RWPE1 (cell line): ENCODE data around the gene FAAP100.

Experiments
- CTCF ChIA-PET: fragments of 350-600 bp; sonication (Branson Sonifier 250); formaldehyde crosslinking; extraction: SDS; loops from one replicate; lab custom pipeline; 2021; lab: Yijun Ruan, JAX
- POLR2A ChIA-PET: fragments of 400-600 bp; formaldehyde crosslinking; extraction: SDS; loops from one replicate; lab custom pipeline; 2020; ENCODE audit warnings: antibody characterized with exemption; ENCODE audit not compliant: low non-redundant PET; lab: Yijun Ruan, JAX
- DNase-seq: peaks from one replicate; pipeline ENCODE4 v3.0.0; 2012; ENCODE audit warnings: low spot score
- H3K27ac ChIP-seq: fragments of 450-650 bp; 2 replicates; pipeline ENCODE4 v1.5.1; 2017
- TF ChIP-seq, protein P1 (sequence below): fragments of 450-650 bp; conservative IDR thresholded peaks from 2 replicates; pipeline ENCODE4 v1.5.1; 2017; ENCODE audit warnings: low read depth, mild to moderate bottlenecking

The FAAP100 gene

GRCh38 chr17:81511804-81512561 lies 40.2 kb downstream of the FAAP100 start:
- no peak for DNase-seq
- ChIA-PET CTCF (no interaction called here), POLR2A (interaction anchor here (0.6 kb wide), 1 partner anchor 20 kb away, joined by 4 read pairs; no protein-coding TSS in a partner anchor)
- TF ChIP-seq, protein P1, sequence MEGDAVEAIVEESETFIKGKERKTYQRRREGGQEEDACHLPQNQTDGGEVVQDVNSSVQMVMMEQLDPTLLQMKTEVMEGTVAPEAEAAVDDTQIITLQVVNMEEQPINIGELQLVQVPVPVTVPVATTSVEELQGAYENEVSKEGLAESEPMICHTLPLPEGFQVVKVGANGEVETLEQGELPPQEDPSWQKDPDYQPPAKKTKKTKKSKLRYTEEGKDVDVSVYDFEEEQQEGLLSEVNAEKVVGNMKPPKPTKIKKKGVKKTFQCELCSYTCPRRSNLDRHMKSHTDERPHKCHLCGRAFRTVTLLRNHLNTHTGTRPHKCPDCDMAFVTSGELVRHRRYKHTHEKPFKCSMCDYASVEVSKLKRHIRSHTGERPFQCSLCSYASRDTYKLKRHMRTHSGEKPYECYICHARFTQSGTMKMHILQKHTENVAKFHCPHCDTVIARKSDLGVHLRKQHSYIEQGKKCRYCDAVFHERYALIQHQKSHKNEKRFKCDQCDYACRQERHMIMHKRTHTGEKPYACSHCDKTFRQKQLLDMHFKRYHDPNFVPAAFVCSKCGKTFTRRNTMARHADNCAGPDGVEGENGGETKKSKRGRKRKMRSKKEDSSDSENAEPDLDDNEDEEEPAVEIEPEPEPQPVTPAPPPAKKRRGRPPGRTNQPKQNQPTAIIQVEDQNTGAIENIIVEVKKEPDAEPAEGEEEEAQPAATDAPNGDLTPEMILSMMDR, result no peak
- peak overlapping the region; percentile 99 for H3K27ac ChIP-seq

GRCh38 chr17:81511554-81511803 lies 40.7 kb downstream of the FAAP100 start:
- DNase-seq, result no peak
- ChIA-PET POLR2A (no interaction called here), CTCF (no interaction called here)
- TF ChIP-seq, protein P1, result no peak
- peak overlapping the region; percentile 99 for H3K27ac ChIP-seq

DNA sequence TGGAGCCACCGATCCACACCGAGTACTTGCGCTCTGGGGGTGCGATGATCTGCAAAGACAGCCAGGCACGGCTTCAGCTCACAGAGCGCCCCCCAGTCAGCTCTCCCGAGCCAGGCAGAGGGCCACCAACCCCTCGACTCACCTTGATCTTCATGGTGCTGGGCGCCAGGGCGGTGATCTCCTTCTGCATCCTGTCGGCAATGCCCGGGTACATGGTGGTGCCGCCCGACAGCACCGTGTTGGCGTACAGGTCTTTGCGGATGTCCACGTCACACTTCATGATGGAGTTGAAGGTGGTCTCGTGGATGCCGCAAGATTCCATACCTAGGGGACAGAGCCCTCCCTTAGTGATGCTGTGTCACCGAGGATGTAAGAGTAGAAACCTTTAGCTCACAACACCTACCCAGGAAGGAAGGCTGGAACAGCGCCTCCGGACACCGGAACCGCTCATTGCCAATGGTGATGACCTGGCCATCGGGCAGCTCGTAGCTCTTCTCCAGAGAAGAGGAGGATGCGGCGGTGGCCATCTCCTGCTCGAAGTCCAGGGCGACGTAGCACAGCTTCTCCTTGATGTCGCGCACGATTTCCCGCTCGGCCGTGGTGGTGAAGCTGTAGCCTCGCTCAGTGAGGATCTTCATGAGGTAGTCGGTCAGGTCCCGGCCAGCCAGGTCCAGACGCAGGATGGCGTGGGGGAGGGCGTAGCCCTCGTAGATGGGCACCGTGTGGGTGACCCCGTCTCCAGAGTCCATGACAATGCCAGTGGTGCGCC lies 41.2 kb downstream of the FAAP100 start:
- DNase-seq, result no peak
- ChIA-PET CTCF (no interaction called here), POLR2A (no interaction called here)
- H3K27ac ChIP-seq, result peak overlapping the region; percentile 99
- TF ChIP-seq, protein P1, result no peak

GRCh38 chr17:81509972-81510784 lies 42.0 kb downstream of the FAAP100 start:
- H3K27ac ChIP-seq, result peak overlapping the region; percentile 99
- TF ChIP-seq, protein P1, result no peak
- POLR2A ChIA-PET, result no interaction called here
- CTCF ChIA-PET, result no interaction called here
- DNase-seq, result no peak

- ChIA-PET CTCF (no interaction called here), POLR2A (interaction anchor here (0.7 kb wide), 1 partner anchor 401 kb away, joined by 3 read pairs; no protein-coding TSS in a partner anchor)
- DNase-seq, result no peak
- TF ChIP-seq, protein P1, result no peak
- H3K27ac ChIP-seq, result peak overlapping the region; percentile 99
These were observed 42.8 kb downstream of the FAAP100 start for GRCh38 chr17:81509207-81509971.
